ENCODE data around the gene VPS37B. TPM values are rescaled to one million over a fixed set of nuclear protein-coding genes. Genes with fewer than 3 reads are reported as not detected.
A peak's percentile ranks its signal among the peaks of the same experiment; 100 is the strongest.
"Not testable (repeated sequence)": the region's sequence is repeated elsewhere in the genome, so short reads cannot be mapped to it uniquely, and the experiment has no call there.

Gene VPS37B
- total RNA-seq, 1 experiment from 2014 or later = 104 TPM

DNA sequence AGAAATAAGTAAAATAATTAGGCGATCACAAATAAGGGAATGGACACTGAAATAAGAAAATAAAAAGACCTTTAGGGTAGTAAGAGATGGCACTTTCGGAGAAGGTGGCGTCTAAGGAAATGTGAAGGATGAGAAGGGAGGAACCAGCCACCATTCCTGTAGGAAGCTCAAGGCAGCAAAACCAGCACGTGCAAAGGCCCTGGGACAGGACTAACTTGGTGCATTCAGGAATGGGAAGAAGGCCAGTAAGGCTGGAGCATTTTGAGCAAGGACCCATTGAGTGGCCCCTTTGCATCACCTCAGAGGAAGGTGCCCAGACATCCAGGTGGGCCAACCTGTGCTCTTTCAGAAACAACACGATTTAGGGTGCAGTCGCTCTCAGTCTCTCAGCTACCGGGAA lies 738 bp upstream of the VPS37B start:
- TF ChIP-seq, protein P1, sequence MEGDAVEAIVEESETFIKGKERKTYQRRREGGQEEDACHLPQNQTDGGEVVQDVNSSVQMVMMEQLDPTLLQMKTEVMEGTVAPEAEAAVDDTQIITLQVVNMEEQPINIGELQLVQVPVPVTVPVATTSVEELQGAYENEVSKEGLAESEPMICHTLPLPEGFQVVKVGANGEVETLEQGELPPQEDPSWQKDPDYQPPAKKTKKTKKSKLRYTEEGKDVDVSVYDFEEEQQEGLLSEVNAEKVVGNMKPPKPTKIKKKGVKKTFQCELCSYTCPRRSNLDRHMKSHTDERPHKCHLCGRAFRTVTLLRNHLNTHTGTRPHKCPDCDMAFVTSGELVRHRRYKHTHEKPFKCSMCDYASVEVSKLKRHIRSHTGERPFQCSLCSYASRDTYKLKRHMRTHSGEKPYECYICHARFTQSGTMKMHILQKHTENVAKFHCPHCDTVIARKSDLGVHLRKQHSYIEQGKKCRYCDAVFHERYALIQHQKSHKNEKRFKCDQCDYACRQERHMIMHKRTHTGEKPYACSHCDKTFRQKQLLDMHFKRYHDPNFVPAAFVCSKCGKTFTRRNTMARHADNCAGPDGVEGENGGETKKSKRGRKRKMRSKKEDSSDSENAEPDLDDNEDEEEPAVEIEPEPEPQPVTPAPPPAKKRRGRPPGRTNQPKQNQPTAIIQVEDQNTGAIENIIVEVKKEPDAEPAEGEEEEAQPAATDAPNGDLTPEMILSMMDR (IDR thresholded peaks at IDR 0.05; ENCODE audit: unreplicated experiment) = no peak
- BruUV-seq (replicated peaks) = no TSS peak
- CTCF ChIA-PET = interaction anchor here (1.0 kb wide), 1 partner anchor 11 kb away, joined by 3 read pairs; no protein-coding TSS in a partner anchor
- H3K27ac Mint-ChIP-seq (ENCODE audit: unreplicated experiment) = peak overlapping the region; percentile 98
- H3K9me3 Mint-ChIP-seq (ENCODE audit: low read depth, unreplicated experiment) = peaks cover 3% of the 10 kb centered on the region
- intact Hi-C loops (cut with micrococcal nuclease; ENCODE audit: unreplicated experiment) = no loop called here
- peaks cover 41% of the 10 kb centered on the region for H3K4me1 Mint-ChIP-seq (ENCODE audit: low read depth, unreplicated experiment)
- peaks cover 69% of the 10 kb centered on the region for H3K36me3 Mint-ChIP-seq (ENCODE audit: insufficient read depth, unreplicated experiment)
- DNase-seq = no peak
- H3K4me3 Mint-ChIP-seq (ENCODE audit: low read depth, unreplicated experiment) = peak overlapping the region; percentile 100
- no peaks in the 10 kb centered on the region for H3K27me3 Mint-ChIP-seq (ENCODE audit: unreplicated experiment)

DNA sequence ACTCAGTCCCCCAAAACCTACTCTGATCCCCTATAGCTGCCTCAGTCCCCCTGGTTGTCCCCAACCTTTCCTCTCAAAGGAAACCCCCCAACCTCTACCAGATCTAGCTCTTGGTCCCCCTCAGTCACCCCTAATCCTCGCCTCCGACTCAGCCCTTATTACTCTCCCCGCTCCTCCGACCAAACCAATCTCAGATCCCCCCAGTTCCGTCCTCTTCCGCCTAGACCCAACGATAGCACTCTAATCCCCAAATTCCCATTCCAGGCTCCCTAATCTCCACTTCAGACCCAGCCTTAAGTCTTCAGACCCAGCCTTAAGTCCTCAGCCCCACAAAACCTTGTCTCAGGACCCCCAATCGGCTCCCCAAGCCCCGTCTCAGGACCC lies 612 bp downstream of the VPS37B start:
- Mint-ChIP-seq H3K27ac (ENCODE audit: unreplicated experiment) (peak overlapping the region; percentile 98), H3K4me1 (ENCODE audit: low read depth, unreplicated experiment) (peaks cover 55% of the 10 kb centered on the region), H3K4me3 (ENCODE audit: low read depth, unreplicated experiment) (peak overlapping the region; percentile 100), H3K9me3 (ENCODE audit: low read depth, unreplicated experiment) (peaks cover 3% of the 10 kb centered on the region), H3K36me3 (ENCODE audit: insufficient read depth, unreplicated experiment) (peaks cover 83% of the 10 kb centered on the region), H3K27me3 (ENCODE audit: unreplicated experiment) (no peaks in the 10 kb centered on the region)
- TF ChIP-seq, protein P1 (IDR thresholded peaks at IDR 0.05; ENCODE audit: unreplicated experiment) = no peak
- no peak for DNase-seq
- no TSS peak for BruUV-seq (replicated peaks)
- intact Hi-C loops (cut with micrococcal nuclease; ENCODE audit: unreplicated experiment) = no loop called here
- CTCF ChIA-PET = interaction anchor here (2.6 kb wide), 1 partner anchor 52 kb away, joined by 17 read pairs; no protein-coding TSS in a partner anchor

DNA sequence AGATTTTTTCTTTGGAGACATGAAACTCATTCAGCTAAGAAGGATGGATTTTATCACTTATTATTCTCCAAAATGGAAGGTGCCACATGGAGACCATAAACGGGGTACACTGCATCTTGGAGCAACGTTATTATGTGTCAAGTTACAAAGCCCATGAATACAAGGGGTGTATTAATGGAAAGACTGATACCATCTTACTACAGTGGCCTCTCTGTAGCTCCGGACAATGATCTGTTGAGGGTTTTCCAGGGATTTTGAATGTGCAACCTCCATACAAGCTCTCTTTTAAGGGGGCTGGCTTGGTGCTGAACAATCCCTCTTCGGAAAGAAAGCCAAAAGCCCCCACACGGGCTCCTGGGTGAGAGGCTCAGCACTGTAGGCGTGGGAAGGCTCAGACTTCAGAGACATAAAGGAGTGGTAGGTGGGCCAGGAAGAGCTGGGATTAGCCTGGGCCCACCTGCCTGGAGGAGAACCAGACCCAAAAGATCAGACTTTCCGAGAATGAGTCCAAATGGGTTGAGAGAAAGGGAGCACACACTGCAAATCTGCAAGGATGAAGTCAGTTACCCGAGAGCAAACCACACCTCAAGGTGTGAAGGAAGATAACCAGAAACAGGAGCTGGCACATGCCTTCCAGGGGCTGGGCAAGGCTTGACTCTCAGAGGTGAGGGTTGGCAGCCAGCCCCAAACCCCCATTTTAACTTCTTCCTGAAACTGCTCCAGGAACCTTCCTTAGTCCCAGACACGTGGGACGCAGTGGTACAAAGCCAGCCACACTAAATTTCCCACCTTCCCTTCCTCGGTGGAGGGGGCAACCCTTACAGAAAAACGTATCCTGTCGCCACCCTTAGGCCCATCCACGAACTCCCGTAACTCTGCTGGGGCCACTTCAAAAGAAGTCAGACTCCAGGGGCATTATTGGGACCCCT lies 1.5 kb downstream of the VPS37B start:
- Mint-ChIP-seq H3K4me3 (ENCODE audit: low read depth, unreplicated experiment) (peak overlapping the region; percentile 100), H3K27ac (ENCODE audit: unreplicated experiment) (peak overlapping the region; percentile 98), H3K36me3 (ENCODE audit: insufficient read depth, unreplicated experiment) (peaks cover 88% of the 10 kb centered on the region), H3K9me3 (ENCODE audit: low read depth, unreplicated experiment) (peaks cover 3% of the 10 kb centered on the region), H3K27me3 (ENCODE audit: unreplicated experiment) (no peaks in the 10 kb centered on the region), H3K4me1 (ENCODE audit: low read depth, unreplicated experiment) (peaks cover 58% of the 10 kb centered on the region)
- DNase-seq = peak; percentile 80
- BruUV-seq (replicated peaks) = no TSS peak
- CTCF ChIA-PET = interaction anchor here (0.5 to 2.6 kb wide), 8 partner anchors 9 to 343 kb away, joined by 3 to 17 read pairs (median 6); no protein-coding TSS in a partner anchor
- TF ChIP-seq, protein P1 (IDR thresholded peaks at IDR 0.05; ENCODE audit: unreplicated experiment) = no peak
- intact Hi-C loops (cut with micrococcal nuclease; ENCODE audit: unreplicated experiment) = no loop called here

DNA sequence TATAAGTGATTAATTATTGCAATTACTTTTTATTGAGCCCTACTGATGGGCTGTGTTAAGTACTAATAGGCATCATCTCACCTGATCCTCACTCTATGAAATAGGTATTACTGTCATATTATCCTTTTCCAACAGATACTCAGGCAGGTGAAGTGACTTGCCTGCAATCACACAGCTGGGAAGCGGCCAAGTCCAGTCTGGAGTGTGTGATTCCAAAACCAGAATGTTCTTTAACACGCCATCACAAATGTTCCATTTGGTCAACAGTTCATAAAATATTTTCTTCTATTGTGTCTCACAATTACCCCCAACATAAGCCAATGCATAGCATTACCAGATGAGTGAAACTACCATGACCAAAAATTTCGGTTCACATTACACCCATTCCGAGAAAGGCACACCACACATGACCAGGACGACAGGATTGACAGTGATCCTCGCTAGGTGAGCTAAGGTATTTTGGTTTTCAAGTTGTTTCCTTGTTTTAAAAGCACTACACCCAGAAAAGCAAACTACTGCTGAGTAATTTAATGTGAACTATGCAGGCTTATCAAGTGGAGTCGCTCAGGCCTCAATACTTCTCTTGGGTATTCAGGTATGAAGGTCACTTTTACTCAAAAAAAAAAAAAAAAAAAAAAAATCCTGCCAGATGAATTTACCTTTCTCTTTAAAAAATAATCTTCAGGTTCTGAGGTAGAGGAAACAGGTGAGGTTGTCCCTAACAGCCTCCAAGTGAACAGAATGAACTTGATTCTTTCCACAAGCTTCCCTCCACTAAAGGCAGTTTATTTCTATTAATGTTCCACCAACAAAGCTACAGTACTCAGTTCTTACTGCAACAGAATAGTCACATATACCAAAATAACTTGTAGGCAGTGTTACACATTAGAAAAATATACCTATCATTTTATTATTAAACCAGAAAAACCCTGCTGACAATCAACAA lies 2.4 kb downstream of the VPS37B start:
- Mint-ChIP-seq H3K27ac (ENCODE audit: unreplicated experiment) (peak overlapping the region; percentile 98), H3K4me1 (ENCODE audit: low read depth, unreplicated experiment) (peaks cover 58% of the 10 kb centered on the region), H3K9me3 (ENCODE audit: low read depth, unreplicated experiment) (peaks cover 3% of the 10 kb centered on the region), H3K27me3 (ENCODE audit: unreplicated experiment) (no peaks in the 10 kb centered on the region), H3K36me3 (ENCODE audit: insufficient read depth, unreplicated experiment) (peaks cover 88% of the 10 kb centered on the region), H3K4me3 (ENCODE audit: low read depth, unreplicated experiment) (peak overlapping the region; percentile 100)
- no peak for DNase-seq
- TSS peak; percentile 16 for BruUV-seq (replicated peaks)
- intact Hi-C loops (cut with micrococcal nuclease; ENCODE audit: unreplicated experiment) = no loop called here
- CTCF ChIA-PET = interaction anchor here (0.6 to 2.6 kb wide), 14 partner anchors 8 to 720 kb away, joined by 3 to 17 read pairs (median 6); no protein-coding TSS in a partner anchor
- TF ChIP-seq, protein P1 (IDR thresholded peaks at IDR 0.05; ENCODE audit: unreplicated experiment) = no peak

DNA sequence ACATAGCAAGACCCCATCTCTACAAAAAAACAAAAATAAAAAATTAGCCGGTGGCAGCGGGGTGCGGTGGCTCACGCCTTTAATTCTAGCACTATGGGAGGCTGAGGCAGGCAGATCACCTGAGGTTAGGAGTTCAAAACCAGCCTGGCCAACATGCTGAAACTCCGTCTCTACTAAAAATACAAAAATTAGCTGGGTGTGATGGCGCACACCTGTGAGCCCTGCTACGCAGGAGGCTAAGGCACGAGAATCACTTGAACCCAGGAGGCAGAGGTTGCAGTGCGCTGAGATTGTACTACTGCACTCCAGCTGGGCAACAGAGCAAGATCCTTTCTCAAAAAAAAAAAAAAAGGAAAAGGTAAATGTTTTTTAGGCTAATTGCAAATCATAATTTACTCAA lies 3.2 kb downstream of the VPS37B start:
- Mint-ChIP-seq H3K27ac (ENCODE audit: unreplicated experiment) (peak overlapping the region; percentile 98), H3K4me1 (ENCODE audit: low read depth, unreplicated experiment) (peaks cover 59% of the 10 kb centered on the region), H3K36me3 (ENCODE audit: insufficient read depth, unreplicated experiment) (peaks cover 94% of the 10 kb centered on the region), H3K4me3 (ENCODE audit: low read depth, unreplicated experiment) (peak overlapping the region; percentile 100)
- intact Hi-C loops (cut with micrococcal nuclease; ENCODE audit: unreplicated experiment); H3K27me3 Mint-ChIP-seq (ENCODE audit: unreplicated experiment); BruUV-seq (replicated peaks); DNase-seq; H3K9me3 Mint-ChIP-seq (ENCODE audit: low read depth, unreplicated experiment): not testable (repeated sequence)
- CTCF ChIA-PET = interaction anchor here (1.6 to 2.6 kb wide), 2 partner anchors 54 kb away, joined by 10 to 17 read pairs; no protein-coding TSS in a partner anchor
